GM21737 (cell line): ENCODE data around the gene RNF121.
A peak's percentile ranks its signal among the peaks of the same experiment; 100 is the strongest.
"Not testable (repeated sequence)": the region's sequence is repeated elsewhere in the genome, so short reads cannot be mapped to it uniquely, and the experiment has no call there.

Experiments
- ATAC-seq: cut with Tn5 transposase; IDR thresholded peaks from one replicate; pipeline ENCODE4 v1.9.1; 2021; ENCODE audit warnings: mild to moderate bottlenecking, moderate library complexity; ENCODE audit not compliant: unreplicated experiment

The RNF121 gene

GRCh38 chr11:71928737-71929443 lies at the start of gene RNF121:
Gene RNF121, plus strand, starts transcription at chr11:71929046. Its CDS starts 16 bp downstream, at chr11:71929062.
- ATAC-seq: peak; percentile 78

- not testable (repeated sequence) for ATAC-seq
Measured at GRCh38 chr11:71885806-71886205, 43.0 kb upstream of the RNF121 start.

GRCh38 chr11:71888335-71889010 lies 40.4 kb upstream of the RNF121 start:
- ATAC-seq: not testable (repeated sequence)

DNA sequence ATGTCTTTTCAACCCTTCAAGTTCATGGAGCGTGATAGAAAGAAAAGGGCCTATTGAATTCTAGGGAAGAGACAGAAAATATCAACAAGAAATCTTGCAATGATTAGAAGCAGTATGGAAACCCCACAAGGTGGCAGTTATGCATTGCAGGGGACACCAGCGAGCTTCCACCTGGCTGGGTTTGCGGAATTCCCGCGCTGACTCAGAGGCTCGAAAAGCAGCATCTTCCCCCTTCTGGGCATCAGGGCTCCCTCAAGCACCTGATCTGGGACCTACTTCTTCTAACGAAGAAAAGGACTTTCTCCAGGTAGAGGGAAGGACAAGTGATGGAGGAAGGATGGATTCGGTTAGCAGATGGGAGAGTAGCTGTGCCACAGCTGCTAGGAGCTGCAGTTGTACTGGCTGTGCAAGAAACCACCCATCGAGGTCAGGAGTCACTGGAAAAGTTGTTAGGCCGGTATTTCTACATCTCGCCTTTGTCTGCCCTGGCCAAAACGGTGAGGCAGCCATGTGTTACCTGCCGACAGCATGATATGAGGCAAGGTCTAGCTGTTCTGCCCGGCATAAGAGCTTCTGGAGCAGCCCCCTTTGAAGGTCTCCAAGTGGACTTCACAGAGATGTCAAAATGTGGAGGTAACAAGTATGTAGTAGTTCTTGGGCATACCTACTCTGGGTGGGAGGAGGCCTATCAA lies 39.5 kb upstream of the RNF121 start:
- not testable (repeated sequence) for ATAC-seq

DNA sequence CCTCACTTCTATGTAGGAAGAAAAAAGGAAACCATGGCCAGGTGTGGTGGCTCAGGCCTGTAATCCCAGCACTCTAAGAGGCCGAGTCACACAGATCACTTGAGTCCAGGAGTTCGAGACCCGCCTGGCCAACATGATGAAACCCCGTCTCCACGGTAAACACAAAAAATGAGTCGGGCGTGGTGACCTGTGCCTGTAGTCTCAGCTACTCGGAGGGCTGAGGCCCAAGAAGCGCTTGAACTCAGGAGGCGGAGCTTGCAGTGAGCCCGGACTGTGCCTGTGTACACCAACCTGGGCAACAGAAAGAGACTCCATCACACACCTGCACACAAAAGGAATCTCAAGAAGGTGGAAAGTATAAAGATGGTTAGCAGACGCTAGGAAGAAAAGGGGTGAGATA lies 32.9 kb upstream of the RNF121 start:
- ATAC-seq: no peak

- ATAC-seq: not testable (repeated sequence)
Measured at GRCh38 chr11:71901137-71901536, 27.7 kb upstream of the RNF121 start.

- ATAC-seq: no peak
Measured at GRCh38 chr11:71908218-71908617, 20.6 kb upstream of the RNF121 start.

DNA sequence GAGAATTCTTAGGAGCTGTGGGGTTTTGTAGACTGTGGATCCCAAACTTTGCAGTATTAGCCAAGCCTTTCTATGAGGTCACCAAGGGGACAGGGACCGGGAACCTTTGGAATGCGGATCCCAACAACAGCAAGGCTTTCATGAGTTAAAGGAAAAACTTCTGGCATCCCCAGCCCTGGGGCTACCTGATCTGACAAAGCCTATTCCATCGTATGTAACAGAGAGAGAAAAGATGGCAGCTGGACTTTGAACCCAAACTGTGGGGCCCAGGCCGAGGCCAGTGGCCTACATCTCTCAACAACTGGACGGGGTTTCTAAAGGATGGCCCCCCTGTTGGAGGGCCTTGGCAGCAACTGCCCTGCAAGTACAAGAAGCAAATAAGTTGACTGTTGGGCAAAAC lies 18.1 kb upstream of the RNF121 start:
- not testable (repeated sequence) for ATAC-seq

GRCh38 chr11:71911321-71911985 lies 17.4 kb upstream of the RNF121 start:
- ATAC-seq: not testable (repeated sequence)

DNA sequence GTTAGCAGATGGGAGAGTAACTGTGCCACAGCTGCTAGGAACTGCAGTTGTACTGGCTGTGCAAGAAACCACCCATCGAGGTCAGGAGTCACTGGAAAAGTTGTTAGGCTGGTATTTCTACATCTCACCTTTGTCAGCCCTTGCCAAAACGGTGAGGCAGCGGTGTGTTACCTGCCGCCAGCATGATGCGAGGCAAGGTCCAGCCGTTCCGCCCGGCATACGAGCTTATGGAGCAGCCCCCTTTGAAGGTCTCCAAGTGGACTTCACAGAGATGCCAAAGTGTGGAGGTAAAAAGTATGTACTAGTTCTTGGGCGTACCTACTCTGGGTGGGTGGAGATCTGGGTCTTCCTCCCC lies 16.9 kb upstream of the RNF121 start:
- ATAC-seq: not testable (repeated sequence)

DNA sequence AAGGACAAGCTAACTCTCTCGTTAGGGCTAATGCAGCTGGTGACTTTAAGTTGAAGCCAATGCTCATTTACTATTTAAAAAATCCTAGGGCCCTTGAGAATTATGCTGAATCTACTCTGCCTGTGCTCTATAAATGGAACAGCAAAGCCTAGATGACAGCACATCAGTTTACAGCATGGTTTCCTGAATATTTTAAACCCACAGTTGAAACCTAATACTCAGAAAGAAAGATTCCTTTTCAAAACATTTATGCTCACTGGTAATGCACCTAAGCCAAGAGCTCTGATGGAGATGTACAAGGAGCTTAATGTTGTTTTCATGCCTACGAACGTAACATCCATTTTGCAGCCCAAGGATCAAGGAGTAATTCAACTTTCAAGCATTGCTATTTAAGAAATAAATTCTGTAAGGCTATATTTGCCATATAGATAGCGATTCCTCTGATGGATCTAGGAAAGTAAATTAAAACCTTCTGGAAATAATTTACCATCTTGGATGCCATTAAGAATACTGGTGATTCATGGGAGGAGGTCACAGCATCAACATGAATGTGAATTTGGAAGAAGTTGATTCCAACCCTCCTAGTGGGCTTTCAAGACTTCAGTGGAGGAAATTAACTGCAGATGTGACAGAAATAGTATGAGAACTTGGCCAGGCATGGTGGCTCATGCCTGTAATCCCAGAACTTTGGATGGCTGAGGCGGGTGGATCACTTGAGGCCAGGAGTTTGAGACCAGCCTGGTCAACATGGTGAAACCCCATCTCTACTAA lies 14.9 kb upstream of the RNF121 start:
- no peak for ATAC-seq

DNA sequence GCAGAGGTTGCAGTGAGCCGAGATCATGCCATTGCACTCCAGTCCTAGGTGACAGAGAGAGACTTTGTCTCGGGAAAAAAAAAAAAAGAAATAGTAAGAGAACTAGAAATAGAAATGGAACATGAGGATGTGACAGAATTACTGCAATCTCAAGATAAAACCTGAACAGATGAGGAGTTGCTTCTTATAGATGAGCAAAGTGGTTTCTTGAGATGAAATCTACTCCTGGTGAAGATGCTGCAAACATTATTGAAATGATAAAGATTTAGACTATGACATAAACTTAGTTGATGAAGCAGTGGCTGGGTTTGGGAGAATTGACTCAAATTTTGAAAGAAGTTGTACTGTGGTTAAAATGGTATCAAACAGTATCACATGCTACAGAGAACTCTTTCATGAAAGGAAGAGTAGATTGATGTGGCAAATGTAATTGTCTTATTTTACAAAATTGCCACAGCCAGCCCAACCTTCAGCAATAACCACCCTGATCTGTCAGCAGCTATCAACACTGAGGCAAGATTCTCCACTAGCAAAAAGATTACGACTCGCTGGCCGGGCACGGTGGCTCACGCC lies 14.1 kb upstream of the RNF121 start:
- no peak for ATAC-seq

GRCh38 chr11:71917646-71918140 lies 11.2 kb upstream of the RNF121 start:
- no peak for ATAC-seq

GRCh38 chr11:71927820-71928736 lies 768 bp upstream of the RNF121 start, which contains the start of gene XNDC1N:
Gene XNDC1N, minus strand, starts transcription at chr11:71928594. Its CDS starts 5,241 bp downstream, at chr11:71923353.
- ATAC-seq: peak; percentile 61

GRCh38 chr11:71929491-71929890 lies 645 bp downstream of the RNF121 start:
- no peak for ATAC-seq

DNA sequence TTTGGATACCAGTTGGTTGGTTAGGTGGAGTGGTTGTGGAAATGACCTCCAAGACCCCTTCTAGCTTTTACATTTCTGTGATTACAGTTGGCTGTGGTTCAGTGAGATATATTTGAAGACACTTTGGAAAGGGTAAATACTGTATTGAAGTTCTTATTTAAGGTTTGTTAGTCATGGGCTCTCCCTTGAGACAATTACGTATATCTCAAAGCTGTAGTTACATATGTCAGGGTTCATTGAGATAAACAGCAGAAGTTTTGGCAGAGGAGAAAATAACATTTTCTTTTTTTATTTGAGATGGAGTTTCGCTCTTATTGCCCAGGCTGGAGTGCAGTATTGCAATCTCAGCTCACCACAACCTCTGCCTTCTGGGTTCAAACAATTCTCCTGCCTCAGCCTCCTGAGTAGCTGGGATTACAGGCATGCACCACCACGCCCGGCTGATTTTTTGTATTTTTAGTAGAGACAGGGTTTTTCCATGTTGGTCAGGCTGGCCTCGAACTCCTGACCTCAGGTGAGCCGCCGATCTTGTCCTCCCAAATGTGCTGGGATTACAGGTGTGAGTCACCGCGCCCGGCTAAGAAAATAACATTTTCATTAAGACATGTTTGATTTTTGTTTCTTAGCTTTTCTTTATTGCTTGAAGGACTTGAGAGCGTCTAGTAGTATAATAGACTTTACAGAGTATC lies 1.9 kb downstream of the RNF121 start:
- ATAC-seq: no peak

DNA sequence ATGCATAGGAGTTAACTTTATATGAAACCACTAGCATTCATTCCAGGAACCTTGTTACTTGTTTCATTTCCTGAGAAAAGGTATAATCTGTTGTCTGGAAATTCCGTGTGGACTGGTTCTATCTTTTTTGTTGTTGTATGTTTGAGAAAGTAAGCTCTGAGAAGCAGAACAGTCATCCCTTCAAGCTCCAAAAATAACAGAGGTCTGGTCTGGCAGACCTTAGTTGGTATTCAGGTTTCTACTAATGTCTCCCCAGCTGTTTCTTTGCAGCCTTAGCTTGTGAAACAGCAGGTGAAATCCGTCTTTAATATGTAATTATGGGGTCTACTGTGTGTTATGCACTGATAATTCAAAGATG lies 2.4 kb downstream of the RNF121 start:
- ATAC-seq: no peak

DNA sequence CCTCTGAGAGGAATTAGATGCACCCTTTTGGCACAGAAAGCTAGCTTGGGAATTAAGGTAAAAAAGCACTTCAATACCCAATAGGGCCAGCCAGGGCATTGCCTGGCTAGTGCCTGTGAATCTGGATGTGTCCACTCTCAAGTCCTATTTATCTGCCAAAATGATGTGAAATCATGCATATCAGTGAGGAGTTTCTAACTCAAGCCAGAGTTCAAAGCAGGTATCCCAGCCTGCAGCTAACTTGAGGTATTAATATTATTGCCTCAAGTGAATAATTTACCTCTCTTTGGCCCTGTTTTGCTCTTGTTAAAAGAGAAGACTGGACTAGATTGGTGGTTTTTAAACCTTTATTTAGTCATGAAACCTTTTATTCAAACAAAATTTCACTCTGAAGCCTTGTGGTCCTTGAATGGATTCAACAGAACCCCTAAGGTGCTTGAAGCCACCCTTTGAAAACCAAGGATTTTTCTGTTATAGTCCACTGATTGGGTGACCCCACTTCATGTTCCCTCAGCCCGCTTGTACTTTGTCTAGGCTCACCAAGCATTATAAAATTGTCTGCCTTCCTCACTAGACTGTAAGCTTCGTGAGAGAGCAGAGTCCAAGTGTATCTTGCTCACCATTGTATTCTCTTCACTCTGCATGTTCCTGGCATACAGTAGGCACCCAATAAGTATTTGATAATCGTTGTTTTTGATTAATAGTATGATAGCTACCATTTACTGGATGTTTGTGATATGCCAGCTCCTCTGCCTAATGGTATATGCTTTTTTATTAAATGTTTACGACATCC lies 4.5 kb downstream of the RNF121 start:
- ATAC-seq: no peak
